K562 (cell line): ENCODE results near the gene BLM. TPM values are rescaled to one million over a fixed set of nuclear protein-coding genes. Genes with fewer than 3 reads are reported as not detected.

ENCODE experiments used
- ATAC-seq: fragments of 200-7000 bp; cut with Tn5 transposase; 3 replicates; pipeline ENCODE4 v1.9.1; 2020; ENCODE audit warnings: moderate library complexity
- BruUV-seq: library from RNA; stranded (reverse); fragments of 400-500 nt; replicated peaks from 2 replicates; lab custom pipeline; 2021; lab: Mats Ljungman, UMichigan
- CTCF ChIA-PET: fragments of 300-600 bp; formaldehyde crosslinking; extraction: SDS; loops from one replicate; lab custom pipeline; 2021; ENCODE audit warnings: low intra/inter-chr PET ratio; lab: Yijun Ruan, JAX
- POLR2A ChIA-PET: fragments of 300-600, 350-650 bp; sonication (Branson Sonifier 250); formaldehyde crosslinking; extraction: SDS; loops from one replicate; lab custom pipeline; 2021; ENCODE audit warnings: antibody characterized with exemption, inconsistent platforms; lab: Yijun Ruan, JAX
- DNase-seq, 4 experiments: peaks; one replicate each; pipeline versions ENCODE4 v3.0.0 to v3.0.0-alpha.2; 2011 to 2018; ENCODE audit warnings: low spot score in 3 of 4, mixed read lengths in 3 of 4; ENCODE audit errors: extremely low read depth in 1 of 4
- FAIRE-seq: peaks from 2 replicates; lab custom pipeline; 2011; peaks lifted over from hg19 to GRCh38; lab: Jason Lieb, UNC
- H2AFZ ChIP-seq: 2 replicates; pipeline ENCODE4 v1.6.0; 2011; ENCODE audit warnings: low read depth, low read length, control low read depth, inconsistent platforms
- H3K27ac ChIP-seq: fragments of 200-600 bp; 3 replicates; pipeline ENCODE4 v1.8.0; 2011; ENCODE audit warnings: low read depth, mild to moderate bottlenecking, control low read depth, inconsistent platforms, low read length, moderate library complexity, mixed read lengths; ENCODE audit errors: extremely low read depth
- H3K27me3 ChIP-seq, 2 experiments: fragments of 300-600 bp in 1 of 2; 2 replicates in 1 of 2; 3 replicates in 1 of 2; pipeline versions ENCODE4 v1.6.0 to v1.8.0; 2011; ENCODE audit warnings: inconsistent platforms in 2 of 2, low read length in 2 of 2, mild to moderate bottlenecking in 1 of 2, mixed read lengths in 1 of 2, moderate library complexity in 1 of 2; ENCODE audit not compliant: control insufficient read depth in 2 of 2, insufficient read depth in 2 of 2
- H3K36me3 ChIP-seq: fragments of 300-600 bp; 3 replicates; pipeline ENCODE4 v1.8.0; 2011; ENCODE audit warnings: mild to moderate bottlenecking, low read length, inconsistent platforms; ENCODE audit not compliant: control insufficient read depth, insufficient read depth
- H3K4me1 ChIP-seq, 2 experiments: fragments of 200-600 bp in 1 of 2; replicated peaks in 1 of 2; 2 replicates in 1 of 2; 3 replicates in 1 of 2; pipeline versions ENCODE4 v1.5.1 to v1.8.0; 2011; ENCODE audit warnings: inconsistent platforms in 2 of 2, low read length in 2 of 2, mild to moderate bottlenecking in 1 of 2, mixed read lengths in 1 of 2, moderate library complexity in 1 of 2; ENCODE audit not compliant: control insufficient read depth in 2 of 2, insufficient read depth in 2 of 2
- H3K4me2 ChIP-seq: 2 replicates; pipeline ENCODE4 v1.6.1; 2011; ENCODE audit warnings: low read length, control low read depth, inconsistent platforms, mixed read lengths; ENCODE audit not compliant: insufficient read depth
- H3K4me3 ChIP-seq: fragments of 200-600 bp; sonication (generic), shearing (Covaris generic); 2 replicates; pipeline ENCODE4 v1.5.1; 2016; ENCODE audit warnings: control low read depth, inconsistent platforms
- H3K79me2 ChIP-seq: fragments of 200-600 bp; 3 replicates; pipeline ENCODE4 v1.8.0; 2011; ENCODE audit warnings: low read length, inconsistent platforms; ENCODE audit not compliant: control insufficient read depth, insufficient read depth
- H3K9ac ChIP-seq, 2 experiments: 2 replicates each; pipeline versions ENCODE4 v1.6.0 to v1.6.1; 2011; ENCODE audit warnings: low read depth in 2 of 2, low read length in 2 of 2, control low read depth in 1 of 2, inconsistent platforms in 1 of 2, mild to moderate bottlenecking in 1 of 2, mixed read lengths in 1 of 2; ENCODE audit not compliant: insufficient read depth in 1 of 2
- H3K9me1 ChIP-seq: one replicate; pipeline ENCODE4 v1.6.0; 2011; ENCODE audit warnings: inconsistent platforms, mild to moderate bottlenecking, low read length, moderate library complexity; ENCODE audit not compliant: control insufficient read depth, insufficient read depth
- H3K9me3 ChIP-seq: replicated peaks from 2 replicates; pipeline ENCODE4 v1.5.1; 2011; ENCODE audit warnings: low read depth, low read length, inconsistent platforms; ENCODE audit not compliant: control insufficient read depth, insufficient read depth
- H4K20me1 ChIP-seq: replicated peaks from 2 replicates; pipeline ENCODE4 v1.6.1; 2011; ENCODE audit warnings: low read length, inconsistent platforms, mixed read lengths; ENCODE audit not compliant: control insufficient read depth, insufficient read depth
- ATF1 ChIP-seq, 2 experiments: fragments of 450-650 bp in 1 of 2; IDR thresholded peaks; 2 replicates each; pipeline ENCODE4 v1.6.1; 2016; ENCODE audit warnings: missing compliant biosample characterization in 1 of 2, missing genetic modification characterization in 1 of 2
- CBX3 ChIP-seq, 2 experiments: IDR thresholded peaks; 1 replicate in 1 of 2; 2 replicates in 1 of 2; pipeline ENCODE4 v1.6.1; 2012; ENCODE audit warnings: inconsistent platforms in 2 of 2, low read length in 2 of 2, borderline replicate concordance in 1 of 2, control low read depth in 1 of 2
- CHD4 ChIP-seq: fragments of 200-600 bp; sonication (generic); IDR thresholded peaks from 3 replicates; pipeline ENCODE4 v1.6.1; 2012; ENCODE audit warnings: low read depth, mild to moderate bottlenecking, mixed read lengths, low read length, inconsistent platforms; ENCODE audit not compliant: insufficient read depth, insufficient replicate concordance, poor library complexity, severe bottlenecking
- POLR3A ChIP-seq: IDR thresholded peaks from 2 replicates; pipeline ENCODE4 v1.6.1; 2011; ENCODE audit warnings: borderline replicate concordance, mild to moderate bottlenecking, moderate library complexity; ENCODE audit not compliant: insufficient read length, insufficient read depth; ENCODE audit errors: extremely low read depth
- RBM39 ChIP-seq: fragments of 200-400 bp; formaldehyde crosslinking; optimal IDR thresholded peaks from 2 replicates; pipeline ENCODE3; 2018; ENCODE audit warnings: low read depth, low read length
- RCOR1 ChIP-seq, 2 experiments: IDR thresholded peaks; 2 replicates each; pipeline ENCODE4 v1.6.1; 2012; ENCODE audit warnings: low read depth in 2 of 2, low read length in 2 of 2, borderline replicate concordance in 1 of 2, improper control_type of control experiment in 1 of 2
- STAT5A ChIP-seq: IDR thresholded peaks from 2 replicates; pipeline ENCODE4 v1.6.1; 2012; ENCODE audit warnings: low read length, inconsistent platforms, borderline replicate concordance
- ZBTB7A ChIP-seq: IDR thresholded peaks from 2 replicates; pipeline ENCODE4 v1.6.1; 2011; ENCODE audit warnings: low read depth, mild to moderate bottlenecking, low read length, moderate library complexity, borderline replicate concordance; ENCODE audit not compliant: control insufficient read depth
- ZNF316 ChIP-seq: fragments of 450-650 bp; IDR thresholded peaks from 2 replicates; pipeline ENCODE4 v1.6.1; 2016
- ZNF561 ChIP-seq: fragments of 450-650 bp; formaldehyde crosslinking; conservative IDR thresholded peaks from 2 replicates; pipeline ENCODE4 v1.4.0; 2020; ENCODE audit warnings: mild to moderate bottlenecking, moderate library complexity
- WGBS: fragments of 100-300 bp; shearing (Covaris generic); methylation state at CpG from one replicate; pipeline ENCODE4 v1.1.6; 2016; ENCODE audit warnings: low coverage, mixed read lengths; ENCODE audit not compliant: insufficient coverage; ENCODE audit errors: missing lambda C conversion rate; 5-methylcytosine and 5-hydroxymethylcytosine counted together
- in situ Hi-C: fragments of 300-500 bp; cut with MboI; formaldehyde crosslinking; loops from 4 replicates; pipeline ENCODE4 v1.15.0; 2018; ENCODE audit warnings: inconsistent platforms, mixed read lengths
- intact Hi-C: fragments of 100-400 bp; cut with micrococcal nuclease; formaldehyde crosslinking; loops from 2 replicates; pipeline ENCODE4 v1.14.2; 2022
- polyA plus RNA-seq, 8 experiments: library from polyadenylated mRNA; depleted of rRNA in 4 of 8; stranded (reverse) in 5 of 8; unstranded in 3 of 8; fragments of >200 nt; fragmentation: Nextera tagmentation in 2 of 8; fragmentation: Illumina TruSeq in 1 of 8; extraction: Ambion mirVana in 2 of 8; extraction: Trizol in 1 of 8; gene quantifications; 2 replicates each; pipeline versions ENCODE4 v1.2.1 to v1.2.3, GENCODE V29; 2011 to 2014; ENCODE audit warnings: inconsistent platforms in 1 of 8, missing spikeins in 1 of 8
- total RNA-seq, 7 experiments: library from RNA; depleted of rRNA in 6 of 7; stranded (reverse); fragments of >200 nt in 6 of 7; fragmentation: Illumina TruSeq in 2 of 7; extraction: Trizol in 2 of 7; gene quantifications; 2 replicates each; pipeline versions ENCODE4 v1.2.1 to v1.2.3, GENCODE V29; 2011 to 2021; ENCODE audit warnings: low replicate concordance in 1 of 7
- TF ChIP-seq, protein P1 (sequence below), 2 experiments: fragments of 200-800 bp in 1 of 2; sonication (Bioruptor generic) in 1 of 2; sonication (generic) in 1 of 2; formaldehyde crosslinking in 1 of 2; IDR thresholded peaks in 1 of 2; conservative IDR thresholded peaks in 1 of 2; 2 replicates each; pipeline versions ENCODE4 v1.5.0 to v1.6.1; 2016 to 2020; ENCODE audit warnings: missing compliant biosample characterization in 1 of 2, missing genetic modification characterization in 1 of 2, missing genetic modification reagents in 1 of 2
- TF ChIP-seq, protein P2 (sequence below): fragments of 450-650 bp; formaldehyde crosslinking; IDR thresholded peaks from 2 replicates; pipeline ENCODE4 v1.4.0; 2020; ENCODE audit warnings: mild to moderate bottlenecking, mixed read lengths
- TF ChIP-seq, protein P3 (sequence below): sonication (generic); formaldehyde crosslinking; IDR thresholded peaks from 2 replicates; pipeline ENCODE4 v1.8.1; 2023; ENCODE audit warnings: mild to moderate bottlenecking, missing genetic modification reagents
- TF ChIP-seq, protein P4 (sequence below): fragments of 200-400 bp; formaldehyde crosslinking; IDR thresholded peaks from 2 replicates; pipeline ENCODE4 v1.6.1; 2017; ENCODE audit warnings: mild to moderate bottlenecking, low read depth, low read length, moderate library complexity

The BLM gene
- total and polyA plus RNA-seq, 9 of the 15 experiments (the other 6 are each of a cell fraction or from before 2014, with no cell fraction given): 21.0 to 56.0 (median 43.9) TPM

DNA sequence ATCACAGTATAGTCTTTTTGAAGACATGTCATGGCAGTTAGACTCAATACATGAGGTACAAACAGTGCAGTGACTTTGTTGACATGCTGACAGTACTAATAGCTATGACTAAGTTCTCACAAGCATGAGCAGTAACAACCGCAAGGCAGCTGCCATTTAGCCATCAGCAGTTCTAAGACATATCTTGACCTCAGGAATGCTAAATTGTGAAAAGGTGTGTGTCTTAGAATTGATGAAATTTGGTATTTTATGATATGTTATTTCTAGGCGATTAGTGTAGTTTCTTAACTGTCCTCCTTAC, 90.6 kb downstream of the BLM start:
- in situ Hi-C loops (no loop called here), intact Hi-C loops (no loop called here)
- ATAC-seq: no peak
- POLR2A ChIA-PET: interaction anchor here (0.8 to 2.5 kb wide), 3 partner anchors 9 to 60 kb away, joined by 3 to 7 read pairs (median 4); partner anchors contain the start of gene FURIN
- no peak overlapping the region for H3K9ac ChIP-seq
- peaks cover 90% of the 10 kb centered on the region for H3K36me3 ChIP-seq
- H3K4me1 ChIP-seq: no peaks in the 10 kb centered on the region
- DNase-seq: no peak
- CTCF ChIA-PET: interaction anchor here (2.6 kb wide), 1 partner anchor 78 kb away, joined by 9 read pairs; no protein-coding TSS in a partner anchor
- H3K4me2 ChIP-seq: no peak overlapping the region
- H3K9me3 ChIP-seq: no peaks in the 10 kb centered on the region
- no peaks in the 10 kb centered on the region for H3K27me3 ChIP-seq
- no peak overlapping the region for H2AFZ ChIP-seq
- H3K79me2 ChIP-seq: no peaks in the 10 kb centered on the region
- no peaks in the 10 kb centered on the region for H4K20me1 ChIP-seq
- no TSS peak for BruUV-seq
- H3K9me1 ChIP-seq: no peaks in the 10 kb centered on the region
- no peak overlapping the region for H3K4me3 ChIP-seq
- no peak for FAIRE-seq
- 85% methylated on average over 2 of the region's 2 CpGs for WGBS
- H3K27ac ChIP-seq: no peak overlapping the region
- TF ChIP-seq, protein P1, sequence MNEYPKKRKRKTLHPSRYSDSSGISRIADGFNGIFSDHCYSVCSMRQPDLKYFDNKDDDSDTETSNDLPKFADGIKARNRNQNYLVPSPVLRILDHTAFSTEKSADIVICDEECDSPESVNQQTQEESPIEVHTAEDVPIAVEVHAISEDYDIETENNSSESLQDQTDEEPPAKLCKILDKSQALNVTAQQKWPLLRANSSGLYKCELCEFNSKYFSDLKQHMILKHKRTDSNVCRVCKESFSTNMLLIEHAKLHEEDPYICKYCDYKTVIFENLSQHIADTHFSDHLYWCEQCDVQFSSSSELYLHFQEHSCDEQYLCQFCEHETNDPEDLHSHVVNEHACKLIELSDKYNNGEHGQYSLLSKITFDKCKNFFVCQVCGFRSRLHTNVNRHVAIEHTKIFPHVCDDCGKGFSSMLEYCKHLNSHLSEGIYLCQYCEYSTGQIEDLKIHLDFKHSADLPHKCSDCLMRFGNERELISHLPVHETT (CRISPR knock-in tag; conservative IDR thresholded peaks at IDR 0.05 in 1 of 2, IDR thresholded peaks at IDR 0.05 in 1 of 2): no peak
- TF ChIP-seq ATF1 (CRISPR knock-in tag; IDR thresholded peaks at IDR 0.05) (no peak), ATF1 (tag; IDR thresholded peaks at IDR 0.05) (no peak), CBX3 (IDR thresholded peaks at IDR 0.05; ENCODE audit: borderline replicate concordance in 1 of 2, low read length in 2 of 2) (no peak), ZNF316 (no peak), ZBTB7A (no peak), RCOR1 (IDR thresholded peaks at IDR 0.05; ENCODE audit: borderline replicate concordance in 1 of 2, low read depth in 2 of 2, low read length in 2 of 2) (no peak), STAT5A (no peak), CHD4 (no peak), RBM39 (no peak), POLR3A (no peak), ZNF561 (CRISPR knock-in tag) (no peak)
- TF ChIP-seq, protein P2, sequence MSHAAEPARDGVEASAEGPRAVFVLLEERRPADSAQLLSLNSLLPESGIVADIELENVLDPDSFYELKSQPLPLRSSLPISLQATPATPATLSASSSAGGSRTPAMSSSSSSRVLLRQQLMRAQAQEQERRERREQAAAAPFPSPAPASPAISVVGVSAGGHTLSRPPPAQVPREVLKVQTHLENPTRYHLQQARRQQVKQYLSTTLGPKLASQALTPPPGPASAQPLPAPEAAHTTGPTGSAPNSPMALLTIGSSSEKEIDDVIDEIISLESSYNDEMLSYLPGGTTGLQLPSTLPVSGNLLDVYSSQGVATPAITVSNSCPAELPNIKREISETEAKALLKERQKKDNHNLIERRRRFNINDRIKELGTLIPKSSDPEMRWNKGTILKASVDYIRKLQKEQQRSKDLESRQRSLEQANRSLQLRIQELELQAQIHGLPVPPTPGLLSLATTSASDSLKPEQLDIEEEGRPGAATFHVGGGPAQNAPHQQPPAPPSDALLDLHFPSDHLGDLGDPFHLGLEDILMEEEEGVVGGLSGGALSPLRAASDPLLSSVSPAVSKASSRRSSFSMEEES (CRISPR knock-in tag): no peak
- TF ChIP-seq, protein P3, sequence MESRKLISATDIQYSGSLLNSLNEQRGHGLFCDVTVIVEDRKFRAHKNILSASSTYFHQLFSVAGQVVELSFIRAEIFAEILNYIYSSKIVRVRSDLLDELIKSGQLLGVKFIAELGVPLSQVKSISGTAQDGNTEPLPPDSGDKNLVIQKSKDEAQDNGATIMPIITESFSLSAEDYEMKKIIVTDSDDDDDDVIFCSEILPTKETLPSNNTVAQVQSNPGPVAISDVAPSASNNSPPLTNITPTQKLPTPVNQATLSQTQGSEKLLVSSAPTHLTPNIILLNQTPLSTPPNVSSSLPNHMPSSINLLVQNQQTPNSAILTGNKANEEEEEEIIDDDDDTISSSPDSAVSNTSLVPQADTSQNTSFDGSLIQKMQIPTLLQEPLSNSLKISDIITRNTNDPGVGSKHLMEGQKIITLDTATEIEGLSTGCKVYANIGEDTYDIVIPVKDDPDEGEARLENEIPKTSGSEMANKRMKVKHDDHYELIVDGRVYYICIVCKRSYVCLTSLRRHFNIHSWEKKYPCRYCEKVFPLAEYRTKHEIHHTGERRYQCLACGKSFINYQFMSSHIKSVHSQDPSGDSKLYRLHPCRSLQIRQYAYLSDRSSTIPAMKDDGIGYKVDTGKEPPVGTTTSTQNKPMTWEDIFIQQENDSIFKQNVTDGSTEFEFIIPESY (CRISPR knock-in tag): no peak
- TF ChIP-seq, protein P4, sequence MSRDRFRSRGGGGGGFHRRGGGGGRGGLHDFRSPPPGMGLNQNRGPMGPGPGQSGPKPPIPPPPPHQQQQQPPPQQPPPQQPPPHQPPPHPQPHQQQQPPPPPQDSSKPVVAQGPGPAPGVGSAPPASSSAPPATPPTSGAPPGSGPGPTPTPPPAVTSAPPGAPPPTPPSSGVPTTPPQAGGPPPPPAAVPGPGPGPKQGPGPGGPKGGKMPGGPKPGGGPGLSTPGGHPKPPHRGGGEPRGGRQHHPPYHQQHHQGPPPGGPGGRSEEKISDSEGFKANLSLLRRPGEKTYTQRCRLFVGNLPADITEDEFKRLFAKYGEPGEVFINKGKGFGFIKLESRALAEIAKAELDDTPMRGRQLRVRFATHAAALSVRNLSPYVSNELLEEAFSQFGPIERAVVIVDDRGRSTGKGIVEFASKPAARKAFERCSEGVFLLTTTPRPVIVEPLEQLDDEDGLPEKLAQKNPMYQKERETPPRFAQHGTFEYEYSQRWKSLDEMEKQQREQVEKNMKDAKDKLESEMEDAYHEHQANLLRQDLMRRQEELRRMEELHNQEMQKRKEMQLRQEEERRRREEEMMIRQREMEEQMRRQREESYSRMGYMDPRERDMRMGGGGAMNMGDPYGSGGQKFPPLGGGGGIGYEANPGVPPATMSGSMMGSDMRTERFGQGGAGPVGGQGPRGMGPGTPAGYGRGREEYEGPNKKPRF: no peak
